ENCODE results near the gene CD8B2.
A peak's percentile ranks its signal among the peaks of the same experiment; 100 is the strongest.
"Not testable (repeated sequence)": the region's sequence is repeated elsewhere in the genome, so short reads cannot be mapped to it uniquely, and the experiment has no call there.

The CD8B2 gene

GRCh38 chr2:106486551-106487385 lies at the start of gene CD8B2:
TSS of gene CD8B2 (plus strand) at chr2:106487364. CDS start at chr2:106487427, 63 bp downstream.
- DNase-seq, result not testable (repeated sequence)

DNA sequence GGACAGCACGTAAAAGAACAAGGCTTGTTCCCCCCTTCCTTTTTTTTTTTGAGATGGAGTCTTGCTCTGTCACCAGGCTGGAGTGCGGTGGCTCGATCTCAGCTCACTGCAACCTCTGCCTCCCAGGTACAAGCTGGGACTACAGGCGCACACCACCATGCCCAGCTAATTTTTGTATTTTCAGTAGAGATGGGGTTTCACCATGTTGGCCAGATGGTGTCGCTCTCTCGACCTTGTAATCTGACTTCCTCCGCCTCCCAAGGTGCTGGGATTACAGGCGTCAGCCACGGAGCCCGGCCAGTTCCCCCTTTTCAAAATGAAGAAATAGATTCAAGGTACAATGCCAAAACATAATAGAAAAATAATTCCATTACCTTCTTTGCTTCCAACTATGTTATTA lies 25.3 kb upstream of the CD8B2 start:
- not testable (repeated sequence) for DNase-seq

GRCh38 chr2:106467516-106467915 lies 19.6 kb upstream of the CD8B2 start:
- not testable (repeated sequence) for DNase-seq

GRCh38 chr2:106468107-106468506 lies 19.1 kb upstream of the CD8B2 start, which contains the start of gene RGPD3:
TSS of gene RGPD3 (minus strand) at chr2:106468413. CDS start at chr2:106468288, 125 bp downstream.
- not testable (repeated sequence) for DNase-seq

DNA sequence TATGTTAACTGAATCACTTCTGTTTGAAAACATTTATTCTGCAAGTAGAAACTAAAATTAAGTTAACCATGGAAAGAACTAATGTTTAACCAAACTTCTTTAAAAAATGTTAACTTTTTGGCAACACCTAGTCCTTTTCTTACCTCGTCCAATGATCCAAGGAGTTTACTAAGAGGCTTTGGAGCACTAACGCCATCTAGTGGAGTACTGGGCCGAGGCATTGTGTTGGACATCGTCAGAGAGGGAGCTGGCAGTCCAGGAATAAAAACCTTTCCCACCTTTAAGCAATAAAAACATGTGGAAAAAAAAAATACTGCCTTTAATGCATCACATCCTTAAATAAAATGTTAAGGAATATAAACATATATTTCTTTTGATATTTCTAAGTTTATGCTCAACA lies 16.5 kb upstream of the CD8B2 start:
- DNase-seq, result not testable (repeated sequence)

DNA sequence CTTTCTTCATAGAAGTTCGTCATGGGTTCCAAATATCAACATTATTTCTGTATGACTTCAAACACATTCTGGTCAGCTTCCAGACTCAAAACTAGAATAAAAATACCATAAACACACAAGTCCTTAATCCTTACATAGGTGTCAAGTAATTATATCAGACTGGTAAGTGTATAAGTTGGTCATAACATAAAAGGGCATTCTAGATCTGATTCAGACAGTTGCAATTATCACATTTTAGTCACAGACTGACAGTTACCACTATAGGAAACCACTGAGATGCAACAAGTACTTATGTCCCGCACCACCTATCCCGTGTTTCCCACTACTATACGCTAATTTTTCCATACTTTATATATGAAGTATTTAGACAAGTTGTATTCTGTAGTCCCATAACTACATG lies 9.5 kb upstream of the CD8B2 start:
- DNase-seq, result not testable (repeated sequence)

DNA sequence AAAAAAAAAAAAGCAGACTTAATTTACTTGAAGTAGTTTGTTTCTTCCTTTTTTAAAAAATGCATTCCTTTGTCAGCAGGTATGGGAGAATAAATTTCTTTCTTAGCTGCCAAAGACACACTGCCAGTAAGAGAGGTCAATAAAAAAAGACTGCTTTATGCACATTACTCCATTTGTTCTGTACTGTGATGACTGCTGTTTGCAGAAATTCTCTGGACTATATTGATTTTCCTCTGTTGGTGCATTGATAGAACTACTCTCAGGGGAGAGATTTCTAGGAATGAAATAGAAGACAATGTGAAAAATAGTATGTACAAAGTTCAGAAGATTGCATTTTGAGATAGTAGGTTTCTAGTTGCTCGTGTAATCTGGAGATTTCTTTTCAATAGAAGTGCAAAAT lies 7.6 kb upstream of the CD8B2 start:
- not testable (repeated sequence) for DNase-seq

DNA sequence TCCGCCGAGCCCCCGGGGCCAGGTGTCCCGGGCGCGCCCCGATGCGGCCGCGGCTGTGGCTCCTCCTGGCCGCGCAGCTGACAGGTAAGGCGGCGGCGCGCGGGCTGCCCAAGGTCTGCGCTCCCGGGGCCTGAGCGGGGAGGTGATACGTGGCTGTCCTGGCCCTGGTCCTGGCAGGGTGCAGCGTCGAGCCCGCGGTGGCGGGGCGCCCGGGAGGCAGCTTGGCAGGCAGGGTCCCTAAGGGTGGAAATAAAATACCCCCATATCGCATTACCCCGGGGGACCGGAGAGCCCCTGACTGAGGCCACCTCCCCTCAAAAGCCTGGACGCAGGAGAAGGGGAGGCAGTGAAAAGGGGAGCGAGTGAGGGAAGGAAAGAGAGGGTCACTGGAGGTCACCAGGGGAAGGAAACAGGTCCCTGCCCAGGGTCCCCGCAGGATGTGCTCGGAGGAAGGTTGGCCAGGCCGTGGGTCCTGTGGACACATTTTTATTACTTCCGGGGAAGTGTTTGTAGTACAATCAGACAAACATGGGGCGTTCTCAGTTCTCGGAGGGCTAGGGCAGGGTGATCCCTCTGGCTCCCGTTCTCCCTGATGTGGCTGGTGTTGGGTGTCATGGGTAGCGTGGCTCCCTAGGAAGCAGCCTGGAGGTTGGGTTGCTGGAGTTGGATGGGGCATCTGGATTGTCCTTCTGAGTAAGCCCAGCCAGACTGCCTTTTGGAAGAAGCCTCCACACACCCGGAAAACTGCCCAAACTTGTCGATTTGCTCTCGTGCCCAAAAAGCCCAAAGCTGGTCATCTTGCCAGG lies 425 bp downstream of the CD8B2 start:
- peak; percentile 52 for DNase-seq

- not testable (repeated sequence) for DNase-seq
Observed at GRCh38 chr2:106489701-106490100, 2.5 kb downstream of the CD8B2 start.

DNA sequence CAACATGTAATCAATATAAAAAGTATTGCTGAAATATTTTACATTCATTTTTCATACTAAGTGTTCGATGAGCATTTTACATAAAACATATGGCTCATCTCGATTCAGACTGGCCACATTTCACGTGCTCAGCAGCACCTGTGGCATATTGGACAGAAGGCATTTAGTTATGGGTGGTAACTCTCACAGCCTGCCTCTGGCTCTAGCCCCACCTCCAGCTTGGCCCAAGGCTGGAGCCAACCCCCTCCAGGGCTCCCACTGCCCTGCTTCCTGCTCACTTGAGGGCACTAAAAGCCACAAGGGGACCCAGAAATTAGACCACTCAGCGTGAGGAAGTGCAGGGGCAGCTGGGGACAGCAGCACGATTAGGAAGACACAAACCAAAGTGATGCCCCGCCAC lies 5.2 kb downstream of the CD8B2 start:
- peak; percentile 12 for DNase-seq

GRCh38 chr2:106492913-106493312 lies 5.7 kb downstream of the CD8B2 start:
- DNase-seq, result not testable (repeated sequence)

DNA sequence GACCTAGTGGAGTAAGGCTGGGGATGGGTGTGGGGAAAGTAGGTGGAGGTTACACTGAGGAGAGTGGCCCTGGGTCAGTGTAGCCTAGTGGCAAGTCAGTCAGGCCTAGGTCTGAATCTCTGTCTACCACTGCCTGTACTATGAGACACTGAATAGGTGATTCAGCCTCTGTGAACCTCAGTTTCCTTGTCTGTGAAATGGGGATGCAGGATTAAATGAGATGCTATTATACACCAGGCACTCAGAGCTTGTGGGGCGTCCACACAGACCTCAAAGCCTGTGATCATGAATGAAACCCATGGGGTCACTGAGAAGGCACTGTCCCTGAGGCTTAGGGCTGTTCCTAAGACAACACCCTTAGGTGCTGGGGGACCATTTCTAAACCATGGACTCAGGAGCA lies 11.4 kb downstream of the CD8B2 start:
- DNase-seq, result not testable (repeated sequence)

GRCh38 chr2:106500350-106500749 lies 13.2 kb downstream of the CD8B2 start:
- DNase-seq, result not testable (repeated sequence)

DNA sequence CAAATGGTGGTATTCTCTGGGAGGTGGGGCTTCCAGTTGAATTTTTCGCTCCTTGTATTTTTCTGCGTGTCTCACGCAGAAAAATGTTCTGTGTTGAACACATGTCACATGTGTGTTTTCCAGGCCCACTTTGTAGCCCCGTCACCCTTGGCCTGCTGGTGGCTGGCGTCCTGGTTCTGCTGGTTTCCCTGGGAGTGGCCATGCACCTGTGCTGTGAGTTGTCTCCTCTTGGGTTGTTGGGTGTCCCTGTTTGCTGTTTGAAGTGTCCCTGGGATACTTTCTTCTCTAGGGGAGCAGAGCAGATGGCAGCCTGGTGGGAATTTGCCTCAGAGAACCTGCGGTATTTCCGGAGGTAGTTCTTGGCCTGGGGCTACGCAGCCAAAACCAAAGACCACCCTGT lies 15.2 kb downstream of the CD8B2 start:
- not testable (repeated sequence) for DNase-seq

- DNase-seq, result not testable (repeated sequence)
Observed at GRCh38 chr2:106504192-106504591, 17.0 kb downstream of the CD8B2 start.

DNA sequence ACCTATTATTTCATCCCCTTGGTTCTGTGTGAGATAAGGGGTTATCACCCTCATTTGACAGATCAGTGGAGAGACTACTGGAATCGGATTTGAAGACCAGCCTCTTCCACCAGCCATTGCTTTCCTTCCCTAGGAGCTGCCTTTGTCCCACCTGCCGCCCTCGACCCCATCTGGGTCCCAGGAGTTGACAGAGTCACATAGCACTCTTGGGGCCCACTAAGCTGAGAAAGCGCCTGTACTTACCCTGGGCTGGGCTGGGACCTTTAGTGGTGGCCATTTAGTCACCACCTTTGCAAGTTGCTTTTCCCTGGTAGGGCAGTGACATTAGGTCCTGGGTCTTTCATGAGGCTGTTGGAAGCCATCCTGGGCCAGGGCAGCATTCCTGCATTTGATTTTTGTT lies 17.6 kb downstream of the CD8B2 start:
- not testable (repeated sequence) for DNase-seq

- DNase-seq, result not testable (repeated sequence)
Observed at GRCh38 chr2:106506002-106506687, 19.0 kb downstream of the CD8B2 start.

DNA sequence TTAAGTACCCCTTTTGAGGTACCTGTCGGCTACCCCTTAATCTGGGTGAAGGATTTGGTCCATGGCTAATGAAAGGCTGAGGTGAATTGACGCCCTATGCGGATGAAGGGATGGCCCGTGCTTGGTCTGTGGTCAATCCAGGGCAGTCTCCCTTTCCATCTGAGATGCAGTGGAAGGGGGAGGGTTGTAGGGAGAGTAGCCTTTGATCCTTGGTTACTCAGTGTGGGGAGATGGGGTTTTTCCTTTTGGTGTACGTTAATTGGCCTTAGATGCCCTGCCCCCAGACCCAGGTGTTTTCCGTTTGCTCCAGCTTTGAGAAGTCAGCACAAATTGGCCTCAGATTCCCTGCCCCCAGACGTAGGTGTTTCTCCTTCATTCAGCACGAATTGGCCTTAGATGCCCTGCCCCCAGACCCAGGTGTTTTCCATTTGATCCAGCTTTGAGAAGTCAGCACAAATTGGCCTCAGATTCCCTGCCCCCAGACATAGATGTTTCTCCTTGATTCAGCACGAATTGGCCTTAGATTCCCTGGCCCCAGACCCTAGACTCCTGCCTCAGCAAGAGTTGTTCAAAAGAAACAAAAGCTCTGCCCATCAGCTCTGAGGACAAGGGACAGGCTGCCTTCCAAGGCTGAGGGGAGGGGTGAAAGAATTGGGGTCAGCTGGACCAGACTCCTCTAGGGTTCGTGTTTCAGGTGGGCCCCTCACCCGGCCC lies 21.7 kb downstream of the CD8B2 start:
- DNase-seq, result not testable (repeated sequence)

GRCh38 chr2:106509374-106509770 lies 22.2 kb downstream of the CD8B2 start:
- DNase-seq, result not testable (repeated sequence)

- not testable (repeated sequence) for DNase-seq
Observed at GRCh38 chr2:106510791-106511190, 23.6 kb downstream of the CD8B2 start.

GRCh38 chr2:106511476-106511901 lies 24.3 kb downstream of the CD8B2 start:
- DNase-seq, result not testable (repeated sequence)

DNA sequence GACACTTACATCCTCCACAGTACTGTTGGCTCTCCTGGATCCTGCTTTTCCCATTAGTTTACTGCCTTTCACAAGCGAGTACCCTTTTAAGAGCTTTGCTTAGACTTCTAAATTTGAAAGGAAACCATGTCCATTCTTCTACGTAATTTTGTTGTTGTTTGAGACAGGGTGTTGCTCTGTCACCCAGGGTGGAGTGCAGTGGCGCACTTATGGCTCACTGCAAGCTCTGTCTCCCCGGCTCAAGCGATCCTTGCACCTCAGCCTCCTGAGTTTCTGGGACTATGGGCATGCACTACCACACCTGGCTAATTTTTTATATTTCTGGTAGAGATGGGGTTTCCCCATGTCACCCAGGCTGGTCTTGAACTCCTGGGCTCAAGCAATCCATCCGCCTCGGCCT lies 24.8 kb downstream of the CD8B2 start:
- DNase-seq, result not testable (repeated sequence)

Data from NCI-H2171 treated with DMSO at 0.1 percent for 48 hours (cell line).